ENCODE measurements around the gene C5AR1. TPM values are rescaled to one million over a fixed set of nuclear protein-coding genes. Genes with fewer than 3 reads are reported as not detected.

Gene C5AR1
- total RNA-seq, 1 experiment from 2014 or later = 0.92 TPM

- Histone ChIP-seq H3K27me3 (replicated peaks; ENCODE audit: insufficient read depth, low read depth, low read length, poor library complexity) (no peaks in the 10 kb centered on the region), H3K4me3 (ENCODE audit: low read depth, low read length, poor library complexity, severe bottlenecking) (no peak overlapping the region), H3K9me3 (ENCODE audit: low read depth, low read length, poor library complexity, severe bottlenecking) (no peaks in the 10 kb centered on the region), H3K27ac (ENCODE audit: low read depth, low read length, poor library complexity, severe bottlenecking) (peak overlapping the region; percentile 99), H3K36me3 (ENCODE audit: insufficient read depth, low read length, poor library complexity, severe bottlenecking) (peaks cover 14% of the 10 kb centered on the region), H3K4me1 (ENCODE audit: insufficient read depth, low read length, poor library complexity, severe bottlenecking) (peaks cover 17% of the 10 kb centered on the region)
- POLR2A ChIA-PET (ENCODE audit: low non-redundant PET) = no interaction called here
- no TSS peak for BruUV-seq (replicated peaks)
- intact Hi-C loops (cut with micrococcal nuclease; ENCODE audit: unreplicated experiment) = no loop called here
- CTCF ChIA-PET = no interaction called here
- no peak for DNase-seq (ENCODE audit: low spot score)
- TF ChIP-seq CTCF (conservative IDR thresholded peaks at IDR 0.05; ENCODE audit: low read depth, low read length) (no peak), EZH2 (IDR thresholded peaks at IDR 0.05; ENCODE audit: borderline replicate concordance, low read depth, low read length, poor library complexity, severe bottlenecking) (no peak)
Observed at GRCh38 chr19:47271949-47272348, 37.7 kb upstream of the C5AR1 start.

- H3K4me3 ChIP-seq (ENCODE audit: low read depth, low read length, poor library complexity, severe bottlenecking) = peak overlapping the region; percentile 65
- DNase-seq (ENCODE audit: low spot score) = peak; percentile 78
- TSS peak; percentile 70 for BruUV-seq (replicated peaks)
- TF ChIP-seq CTCF (conservative IDR thresholded peaks at IDR 0.05; ENCODE audit: low read depth, low read length) = no peak
- no peaks in the 10 kb centered on the region for H3K9me3 ChIP-seq (ENCODE audit: low read depth, low read length, poor library complexity, severe bottlenecking)
- H3K36me3 ChIP-seq (ENCODE audit: insufficient read depth, low read length, poor library complexity, severe bottlenecking) = peaks cover 14% of the 10 kb centered on the region
- peak overlapping the region; percentile 99 for H3K27ac ChIP-seq (ENCODE audit: low read depth, low read length, poor library complexity, severe bottlenecking)
- H3K27me3 ChIP-seq (replicated peaks; ENCODE audit: insufficient read depth, low read depth, low read length, poor library complexity) = no peaks in the 10 kb centered on the region
- peaks cover 17% of the 10 kb centered on the region for H3K4me1 ChIP-seq (ENCODE audit: insufficient read depth, low read length, poor library complexity, severe bottlenecking)
- intact Hi-C loops (cut with micrococcal nuclease; ENCODE audit: unreplicated experiment) = loop anchor here (1.0 kb wide), 1 partner anchor 15 kb away; no protein-coding TSS in a partner anchor
- CTCF ChIA-PET = no interaction called here
- POLR2A ChIA-PET (ENCODE audit: low non-redundant PET) = no interaction called here
Observed at GRCh38 chr19:47272448-47273312, 37.0 kb upstream of the C5AR1 start.

- DNase-seq (ENCODE audit: low spot score) = peak; percentile 96
- Histone ChIP-seq H3K27ac (ENCODE audit: low read depth, low read length, poor library complexity, severe bottlenecking) (peak overlapping the region; percentile 99), H3K4me3 (ENCODE audit: low read depth, low read length, poor library complexity, severe bottlenecking) (peak overlapping the region; percentile 65), H3K9me3 (ENCODE audit: low read depth, low read length, poor library complexity, severe bottlenecking) (no peaks in the 10 kb centered on the region), H3K27me3 (replicated peaks; ENCODE audit: insufficient read depth, low read depth, low read length, poor library complexity) (no peaks in the 10 kb centered on the region), H3K36me3 (ENCODE audit: insufficient read depth, low read length, poor library complexity, severe bottlenecking) (peaks cover 14% of the 10 kb centered on the region), H3K4me1 (ENCODE audit: insufficient read depth, low read length, poor library complexity, severe bottlenecking) (peaks cover 17% of the 10 kb centered on the region)
- no TSS peak for BruUV-seq (replicated peaks)
- intact Hi-C loops (cut with micrococcal nuclease; ENCODE audit: unreplicated experiment) = loop anchor here (1.0 kb wide), 1 partner anchor 16 kb away; no protein-coding TSS in a partner anchor
- ChIA-PET CTCF (interaction anchor here (0.7 kb wide), 1 partner anchor 252 kb away, joined by 7 read pairs; no protein-coding TSS in a partner anchor), POLR2A (ENCODE audit: low non-redundant PET) (interaction anchor here (0.6 to 0.7 kb wide), 3 partner anchors 26 to 153 kb away, joined by 3 to 20 read pairs (median 10); no protein-coding TSS in a partner anchor)
- TF ChIP-seq CTCF (conservative IDR thresholded peaks at IDR 0.05; ENCODE audit: low read depth, low read length) (no peak), EZH2 (IDR thresholded peaks at IDR 0.05; ENCODE audit: borderline replicate concordance, low read depth, low read length, poor library complexity, severe bottlenecking) (no peak)
Observed at GRCh38 chr19:47273313-47274070, 36.2 kb upstream of the C5AR1 start.
